ENCODE data around the gene GAL3ST3.

The GAL3ST3 gene

DNA sequence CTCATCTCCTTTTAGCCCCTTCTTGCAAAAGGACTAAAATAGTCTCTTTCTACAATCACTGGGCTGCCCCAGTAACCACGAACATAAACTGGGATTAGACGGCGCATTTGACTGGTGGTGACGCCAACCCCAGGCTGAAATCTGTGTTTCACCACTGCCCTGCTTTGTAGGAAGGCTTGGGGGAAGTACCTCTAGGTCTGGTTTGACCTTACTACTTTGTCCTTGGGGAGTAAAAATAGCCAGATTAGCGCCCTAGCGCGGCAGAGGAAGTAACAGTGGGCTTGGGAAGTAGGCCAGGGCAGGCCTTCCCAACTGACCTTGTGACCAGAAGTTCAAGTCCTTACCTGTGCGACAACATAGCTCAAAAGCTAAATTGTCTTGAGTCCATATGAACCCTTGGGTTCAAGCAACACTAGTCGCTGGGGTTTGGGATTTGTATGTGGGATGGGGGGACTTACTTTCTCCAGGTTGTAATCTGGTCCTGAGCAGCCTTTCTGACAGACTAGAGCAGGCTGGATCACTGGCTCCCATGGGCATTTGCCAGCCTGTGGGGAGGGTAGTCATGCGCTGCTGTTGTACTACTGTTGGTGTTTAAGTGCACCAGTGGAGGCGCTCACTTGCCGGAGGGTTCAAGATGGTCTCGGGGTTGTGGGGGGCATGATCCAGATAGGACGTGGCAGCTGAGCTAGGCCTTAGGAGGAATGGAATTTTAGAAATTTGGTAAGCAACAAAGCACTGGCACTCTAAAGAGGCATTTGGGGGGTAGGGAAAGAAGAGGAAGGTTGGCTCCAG is 20.2 kb upstream of the GAL3ST3 start:
- DNase-seq: no peak

DNA sequence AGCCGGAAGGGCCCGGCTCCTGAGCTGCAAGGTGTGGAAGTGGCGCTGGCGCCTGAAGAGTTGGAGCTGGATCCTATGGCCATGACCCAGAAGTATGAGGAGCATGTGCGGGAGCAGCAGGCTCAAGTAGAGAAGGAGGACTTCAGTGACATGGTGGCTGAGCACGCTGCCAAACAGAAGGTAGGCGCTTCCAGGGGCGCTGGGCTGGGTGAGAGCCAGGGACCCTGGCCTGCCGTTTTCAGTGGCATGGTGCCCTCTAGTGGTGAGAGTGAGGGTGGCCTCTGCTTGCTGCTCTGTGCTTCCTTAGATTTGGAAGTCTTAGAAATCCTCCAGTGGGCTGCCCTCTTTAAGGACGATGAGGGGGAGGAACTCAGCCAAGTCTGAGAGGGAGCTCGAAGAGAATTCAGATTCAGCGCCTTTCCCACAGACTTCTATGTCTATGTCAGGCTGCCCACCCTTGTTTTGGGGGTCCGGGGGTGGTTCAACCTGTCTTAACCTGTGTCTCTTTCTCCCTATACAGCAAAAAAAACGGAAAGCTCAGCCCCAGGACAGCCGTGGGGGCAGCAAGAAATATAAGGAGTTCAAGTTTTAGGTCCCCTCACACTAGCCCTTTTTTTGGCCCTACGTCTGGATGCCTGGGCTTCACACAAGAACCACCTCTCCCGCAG is 19.3 kb upstream of the GAL3ST3 start:
- no peak for DNase-seq

- DNase-seq: no peak
Measured at GRCh38 chr11:66067640-66068039, 18.7 kb upstream of the GAL3ST3 start.

DNA sequence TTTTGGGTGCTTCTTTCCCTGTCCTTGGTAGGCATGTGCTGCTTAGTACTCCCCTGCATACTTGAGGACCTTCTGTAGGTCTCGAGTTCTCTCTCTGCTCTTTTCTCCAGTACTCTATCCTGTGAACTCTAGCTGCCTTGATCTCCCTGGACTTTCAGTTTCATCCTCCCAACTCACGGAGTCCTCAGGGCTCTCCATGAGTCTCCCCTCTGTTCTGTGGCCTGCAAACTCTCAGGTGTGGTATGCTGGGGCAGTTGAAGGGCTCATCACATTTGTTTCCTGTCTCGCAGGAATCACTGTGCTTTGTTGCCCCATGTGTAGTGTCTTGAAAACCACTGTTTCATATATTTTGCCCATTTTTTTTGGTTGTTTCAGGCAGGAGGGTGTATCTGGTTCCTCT is 17.8 kb upstream of the GAL3ST3 start:
- no peak for DNase-seq

DNA sequence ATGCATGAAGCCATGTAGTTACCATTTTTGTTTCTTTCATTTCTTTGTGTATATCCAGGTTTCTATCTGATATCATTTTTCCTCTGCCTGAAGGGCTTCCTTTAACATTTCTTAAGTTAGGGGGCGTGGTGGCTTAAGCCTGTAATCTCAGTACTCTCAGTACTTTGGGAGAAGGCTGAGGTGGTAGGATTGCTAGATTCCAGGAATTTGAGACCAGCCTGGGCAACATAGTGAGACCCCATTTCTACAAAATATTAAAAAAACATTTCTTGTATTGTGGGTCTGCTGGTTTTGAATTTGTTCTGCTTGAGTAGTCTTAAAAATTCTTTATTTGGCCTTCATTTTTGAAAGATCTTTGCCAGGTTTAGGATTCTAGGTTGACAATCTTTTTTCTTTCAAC is 15.6 kb upstream of the GAL3ST3 start:
- no peak for DNase-seq

GRCh38 chr11:66063900-66064299 is 14.9 kb upstream of the GAL3ST3 start:
- no peak for DNase-seq

DNA sequence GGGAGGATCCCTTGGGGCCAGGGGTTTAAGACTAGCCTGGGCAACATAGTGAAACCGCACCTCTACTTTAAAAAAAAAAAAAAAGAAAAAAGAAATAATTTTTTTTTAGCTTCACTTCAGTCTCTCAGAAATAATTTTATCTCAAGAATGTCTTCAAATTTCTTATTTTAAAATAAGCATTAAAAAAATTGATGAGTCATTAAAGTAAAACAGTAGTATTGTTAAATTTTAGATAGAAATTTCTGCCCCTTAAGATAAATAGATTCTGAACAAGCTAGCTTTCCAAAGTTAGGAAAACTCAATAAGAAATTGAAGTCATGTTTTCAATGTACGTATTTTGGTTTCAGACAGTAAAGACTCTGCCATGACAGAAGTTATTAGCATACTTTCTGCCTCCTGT is 13.4 kb upstream of the GAL3ST3 start:
- DNase-seq: no peak

GRCh38 chr11:66061268-66061667 is 12.3 kb upstream of the GAL3ST3 start:
- no peak for DNase-seq

DNA sequence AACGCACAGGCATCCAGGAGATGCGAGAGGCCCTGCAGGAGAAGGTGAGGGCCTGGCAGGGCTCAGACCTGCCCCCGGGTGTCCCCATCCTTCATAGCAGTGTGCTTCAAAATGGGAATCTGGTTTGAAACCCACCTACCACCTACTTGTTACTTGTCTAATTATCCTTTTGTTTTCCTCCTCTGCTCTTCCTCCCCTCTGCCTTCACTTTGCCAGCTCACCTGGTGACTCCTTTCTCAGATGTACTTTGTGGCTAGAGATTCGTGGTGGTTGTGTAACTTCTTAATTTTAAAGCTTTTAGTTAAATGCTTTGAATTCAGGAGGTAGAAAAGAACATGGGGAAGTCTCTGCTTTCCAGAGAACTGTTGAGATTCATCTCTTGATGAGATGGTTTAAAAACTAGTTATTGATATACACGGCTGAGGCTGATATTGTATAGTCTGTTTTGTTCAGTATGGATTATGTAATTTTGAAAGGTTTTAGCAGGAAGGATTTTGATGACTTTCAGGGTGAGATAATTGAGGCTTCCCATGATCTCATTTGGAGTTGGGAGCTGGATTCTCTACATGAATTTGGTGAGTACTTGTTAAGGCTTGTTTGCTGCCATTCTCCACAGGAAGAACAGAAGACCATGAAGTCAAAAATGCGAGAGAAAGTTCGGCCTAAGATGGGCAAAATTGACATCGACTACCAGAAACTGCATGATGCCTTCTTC is 11.2 kb upstream of the GAL3ST3 start:
- DNase-seq: no peak

DNA sequence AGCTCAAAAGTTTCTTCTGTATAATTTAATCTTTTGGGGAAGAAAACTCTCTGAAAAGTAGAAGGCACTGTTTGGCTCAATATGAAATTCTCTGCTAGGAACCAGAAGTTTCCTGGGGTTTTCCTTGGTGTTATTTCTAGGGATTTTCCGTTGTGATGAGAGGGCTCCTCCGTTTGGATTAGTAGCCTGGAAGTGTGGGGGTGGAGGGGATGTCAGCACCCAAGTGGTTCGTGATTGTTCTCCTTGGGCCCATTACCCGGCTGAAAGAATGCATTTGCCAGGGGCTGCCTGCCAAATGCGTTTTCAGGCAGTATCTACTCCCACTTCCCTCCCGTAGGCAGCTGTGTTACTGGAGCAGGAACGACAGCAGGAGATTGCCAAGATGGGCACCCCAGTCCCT is 7.5 kb upstream of the GAL3ST3 start:
- no peak for DNase-seq

DNA sequence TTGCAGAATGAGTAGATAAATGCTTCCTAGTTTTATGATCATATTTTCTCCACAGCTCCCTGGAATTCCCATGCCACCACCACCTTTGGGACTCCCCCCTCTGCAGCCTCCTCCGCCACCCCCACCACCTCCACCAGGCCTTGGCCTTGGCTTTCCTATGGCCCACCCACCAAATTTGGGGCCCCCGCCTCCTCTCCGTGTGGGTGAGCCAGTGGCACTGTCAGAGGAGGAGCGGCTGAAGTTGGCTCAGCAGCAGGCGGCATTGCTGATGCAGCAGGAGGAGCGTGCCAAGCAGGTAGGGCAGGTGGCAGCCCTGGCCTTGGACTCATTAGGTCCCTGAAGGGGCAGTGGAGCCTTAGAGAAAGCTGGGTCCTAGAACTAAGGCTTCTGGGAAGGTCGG is 6.1 kb upstream of the GAL3ST3 start:
- no peak for DNase-seq

- DNase-seq: no peak
Measured at GRCh38 chr11:66052664-66052982, 3.7 kb upstream of the GAL3ST3 start.

DNA sequence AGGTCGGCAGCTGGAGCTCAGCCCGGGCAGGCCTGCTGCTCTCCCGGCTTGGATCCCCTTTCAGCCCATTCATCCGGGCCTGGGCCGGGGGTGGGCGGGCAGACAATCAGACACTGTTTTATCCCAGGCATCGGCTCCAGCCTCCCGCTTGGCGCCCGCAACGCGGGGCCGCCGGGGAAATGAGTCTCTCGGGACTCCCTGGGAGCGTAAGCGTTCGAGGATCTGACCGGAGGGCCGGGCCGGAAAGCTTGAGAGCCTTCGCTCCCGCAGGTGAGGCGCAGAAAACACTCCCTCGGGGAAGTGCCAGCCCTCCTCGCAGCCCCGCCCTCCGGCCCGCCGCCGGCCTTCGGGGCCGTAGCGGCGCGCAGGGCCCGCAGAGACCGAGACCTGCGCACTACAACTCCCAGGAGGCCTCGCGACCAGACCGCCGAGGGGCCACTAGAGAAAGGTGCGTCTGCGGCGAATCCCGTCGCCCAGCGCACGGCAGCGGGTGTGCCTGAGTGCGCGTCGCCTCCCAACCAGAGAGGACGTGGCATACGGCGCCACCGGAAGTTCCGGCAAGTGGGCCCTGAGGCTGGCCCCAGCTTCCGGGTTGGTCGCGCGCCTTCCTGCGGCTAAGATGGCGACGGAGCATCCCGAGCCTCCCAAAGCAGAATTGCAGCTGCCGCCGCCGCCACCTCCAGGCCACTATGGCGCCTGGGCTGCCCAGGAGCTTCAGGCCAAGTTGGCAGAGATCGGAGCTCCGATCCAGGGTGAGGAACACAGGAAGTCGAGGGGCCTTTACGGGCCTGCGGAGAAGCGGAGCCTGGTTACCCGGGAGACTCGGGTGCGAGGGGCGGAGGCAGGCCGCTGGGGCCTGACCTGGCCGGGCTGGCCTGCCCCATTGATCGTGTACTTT is 3.1 kb upstream of the GAL3ST3 start, which contains the start of gene SF3B2:
Gene SF3B2, plus strand, starts transcription at position 599 of the 898 bp plus-strand sequence. Its CDS starts 21 bp downstream, at position 620.
- peak; percentile 86 for DNase-seq

- no peak for DNase-seq
Measured at GRCh38 chr11:66051371-66051765, 2.4 kb upstream of the GAL3ST3 start.

DNA sequence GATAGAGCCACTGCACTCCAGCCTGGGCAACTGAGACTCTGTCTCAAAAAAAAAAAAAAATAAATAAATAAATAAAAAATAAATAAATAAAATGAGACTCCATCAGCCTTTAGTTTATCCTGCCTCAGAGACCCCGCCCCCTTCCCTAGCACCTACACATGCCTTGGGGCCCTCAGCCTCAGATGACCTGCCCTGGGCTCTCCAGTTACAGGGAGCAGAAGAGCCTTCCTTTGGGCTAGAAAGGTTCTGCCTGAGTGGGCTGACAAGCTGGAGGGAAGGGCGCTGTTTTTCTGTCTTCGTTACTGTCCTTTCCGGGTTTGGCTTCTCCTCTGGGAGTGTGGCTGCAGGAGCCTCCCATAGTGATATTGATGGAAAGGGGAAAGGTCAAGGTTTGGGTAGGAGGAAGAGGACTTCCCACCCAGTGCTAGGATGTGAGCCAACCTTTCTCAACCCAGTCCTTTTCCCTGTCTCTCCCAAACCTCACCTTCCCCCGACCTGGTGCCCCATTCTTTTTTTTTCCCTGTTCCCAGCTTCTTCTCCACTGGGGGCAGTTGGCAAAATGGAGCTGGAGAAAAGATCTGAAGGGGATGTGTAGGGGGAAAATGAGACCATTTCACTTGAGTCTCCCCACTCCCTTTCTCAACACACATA is 1.7 kb upstream of the GAL3ST3 start:
- no peak for DNase-seq

GRCh38 chr11:66047541-66048365 is 1.2 kb downstream of the GAL3ST3 start:
- no peak for DNase-seq

DNA sequence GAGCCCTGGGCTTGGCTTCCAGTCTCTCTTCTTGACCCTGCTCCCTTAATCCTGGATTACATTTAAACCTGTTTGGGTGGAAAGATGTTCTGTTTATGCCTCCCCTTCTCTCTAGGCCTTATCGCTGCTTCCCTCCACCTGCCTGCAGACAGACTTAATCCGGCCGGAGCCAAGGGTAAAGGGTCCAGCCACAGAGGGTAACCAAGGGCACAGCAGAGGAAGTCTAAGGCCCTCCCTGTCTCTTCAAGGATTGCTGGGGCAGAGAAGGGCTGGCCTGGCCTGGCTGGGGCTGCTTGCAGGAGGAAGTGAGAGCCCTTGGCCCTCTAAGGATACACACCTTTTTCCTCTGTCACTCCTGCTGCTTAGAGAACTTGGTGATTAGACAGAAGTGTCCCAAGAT is 2.1 kb downstream of the GAL3ST3 start:
- no peak for DNase-seq

DNA sequence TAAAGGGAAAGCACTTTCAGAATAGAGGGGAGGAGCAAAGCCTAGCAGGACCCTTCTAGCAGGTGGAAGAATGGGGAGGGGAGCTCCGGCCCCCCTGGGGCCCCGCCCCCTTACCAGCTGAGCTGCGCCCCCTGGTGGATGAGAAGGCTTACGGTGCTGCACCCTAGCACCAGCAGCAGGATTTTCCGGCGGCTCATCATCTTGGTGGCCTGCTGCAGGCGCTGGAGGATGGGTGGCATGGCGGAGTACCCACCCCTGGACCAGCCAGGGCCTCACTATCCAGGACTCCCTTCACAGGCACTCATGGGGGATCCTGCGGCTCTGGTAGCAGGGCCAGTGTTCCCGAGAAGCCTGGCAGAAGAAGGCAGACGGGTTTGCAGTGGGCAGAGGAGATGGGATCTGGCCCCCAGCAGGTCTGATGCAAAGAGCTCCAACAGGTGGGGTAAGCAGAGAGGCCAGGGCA is 3.8 kb downstream of the GAL3ST3 start:
- no peak for DNase-seq

GRCh38 chr11:66044757-66045156 is 4.2 kb downstream of the GAL3ST3 start:
- no peak for DNase-seq

- no peak for DNase-seq
Measured at GRCh38 chr11:66042996-66043906, 5.7 kb downstream of the GAL3ST3 start.
